ENCODE results near the gene OLFML2A. TPM values are rescaled to one million over a fixed set of nuclear protein-coding genes. Genes with fewer than 3 reads are reported as not detected.

OLFML2A gene
- total and polyA plus RNA-seq, 2 of the 13 experiments (the other 11 are each of a cell fraction or from before 2014, with no cell fraction given) = 0.01 to 0.02 TPM

DNA sequence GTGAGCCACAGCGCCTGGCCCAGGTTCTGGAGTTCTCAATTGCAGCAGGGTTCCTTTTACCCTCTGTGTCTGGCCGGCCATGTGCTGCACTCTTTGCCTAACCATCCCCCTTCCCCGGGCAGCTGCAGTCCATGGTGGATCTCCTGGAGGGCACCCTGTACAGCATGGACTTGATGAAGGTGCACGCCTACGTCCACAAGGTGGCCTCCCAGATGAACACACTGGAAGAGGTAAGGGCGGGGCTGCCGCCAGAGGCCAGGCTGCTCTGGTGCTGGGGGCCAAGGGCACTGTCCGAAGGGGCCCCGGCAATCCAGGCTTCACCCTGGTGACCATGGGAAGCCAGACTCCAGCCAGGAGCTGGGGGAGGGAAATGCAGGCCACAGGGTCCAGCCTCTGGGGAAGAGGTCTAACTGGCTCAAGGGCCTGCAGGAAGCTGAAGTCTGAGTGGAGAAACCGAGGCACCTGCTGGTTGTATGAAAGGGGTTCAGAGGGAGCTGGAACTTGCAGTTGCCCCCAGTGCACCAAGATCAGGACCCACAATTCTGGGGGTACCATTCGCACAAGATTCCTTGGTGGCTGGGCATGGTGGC lies 18.1 kb downstream of the OLFML2A start (continued):
- TF ChIP-seq, protein P1, sequence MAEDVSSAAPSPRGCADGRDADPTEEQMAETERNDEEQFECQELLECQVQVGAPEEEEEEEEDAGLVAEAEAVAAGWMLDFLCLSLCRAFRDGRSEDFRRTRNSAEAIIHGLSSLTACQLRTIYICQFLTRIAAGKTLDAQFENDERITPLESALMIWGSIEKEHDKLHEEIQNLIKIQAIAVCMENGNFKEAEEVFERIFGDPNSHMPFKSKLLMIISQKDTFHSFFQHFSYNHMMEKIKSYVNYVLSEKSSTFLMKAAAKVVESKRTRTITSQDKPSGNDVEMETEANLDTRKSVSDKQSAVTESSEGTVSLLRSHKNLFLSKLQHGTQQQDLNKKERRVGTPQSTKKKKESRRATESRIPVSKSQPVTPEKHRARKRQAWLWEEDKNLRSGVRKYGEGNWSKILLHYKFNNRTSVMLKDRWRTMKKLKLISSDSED (CRISPR knock-in tag; IDR thresholded peaks at IDR 0.05) = no peak
- TF ChIP-seq EZH2 (conservative IDR thresholded peaks at IDR 0.05; ENCODE audit: low read depth, low read length) (no peak), SPEN (CRISPR knock-in tag; IDR thresholded peaks at IDR 0.05; ENCODE audit: low read depth) (no peak; the same call in 1 of the 2 replicates), SAP130 (CRISPR knock-in tag; IDR thresholded peaks at IDR 0.05; ENCODE audit: low read depth) (peak; percentile 44; the same call in 1 of the 2 replicates), ZNF557 (CRISPR knock-in tag; IDR thresholded peaks at IDR 0.05) (no peak), SP4 (CRISPR knock-in tag; IDR thresholded peaks at IDR 0.05) (no peak), PPARG (CRISPR knock-in tag; conservative IDR thresholded peaks at IDR 0.05) (0 out of 2 replicates have a peak, but pooled peaks have one; percentile 38), KLF16 (CRISPR knock-in tag; IDR thresholded peaks at IDR 0.05) (peak in 1 of 2 experiments; percentile 42; a peak in 1 of 4 replicates), ZNF232 (CRISPR knock-in tag; IDR thresholded peaks at IDR 0.05; ENCODE audit: borderline replicate concordance) (no peak), FIP1L1 (IDR thresholded peaks at IDR 0.05; ENCODE audit: borderline replicate concordance, insufficient read depth, low read depth, low read length) (no peak), RBAK (CRISPR knock-in tag; IDR thresholded peaks at IDR 0.05) (no peak), KAT2B (IDR thresholded peaks at IDR 0.05; ENCODE audit: borderline replicate concordance, low read depth, low read length) (no peak), ZNF605 (CRISPR knock-in tag; IDR thresholded peaks at IDR 0.05) (no peak), RFX3 (CRISPR knock-in tag; IDR thresholded peaks at IDR 0.05) (no peak), NR2F2 (IDR thresholded peaks at IDR 0.05; ENCODE audit: borderline replicate concordance, low read depth) (no peak), PHF8 (CRISPR knock-in tag; IDR thresholded peaks at IDR 0.05) (0 out of 2 replicates have a peak, but pooled peaks have one; percentile 31), MLLT10 (CRISPR knock-in tag; IDR thresholded peaks at IDR 0.05) (no peak), FLYWCH1 (CRISPR knock-in tag; IDR thresholded peaks at IDR 0.05) (no peak)
- TF ChIP-seq, protein P2, sequence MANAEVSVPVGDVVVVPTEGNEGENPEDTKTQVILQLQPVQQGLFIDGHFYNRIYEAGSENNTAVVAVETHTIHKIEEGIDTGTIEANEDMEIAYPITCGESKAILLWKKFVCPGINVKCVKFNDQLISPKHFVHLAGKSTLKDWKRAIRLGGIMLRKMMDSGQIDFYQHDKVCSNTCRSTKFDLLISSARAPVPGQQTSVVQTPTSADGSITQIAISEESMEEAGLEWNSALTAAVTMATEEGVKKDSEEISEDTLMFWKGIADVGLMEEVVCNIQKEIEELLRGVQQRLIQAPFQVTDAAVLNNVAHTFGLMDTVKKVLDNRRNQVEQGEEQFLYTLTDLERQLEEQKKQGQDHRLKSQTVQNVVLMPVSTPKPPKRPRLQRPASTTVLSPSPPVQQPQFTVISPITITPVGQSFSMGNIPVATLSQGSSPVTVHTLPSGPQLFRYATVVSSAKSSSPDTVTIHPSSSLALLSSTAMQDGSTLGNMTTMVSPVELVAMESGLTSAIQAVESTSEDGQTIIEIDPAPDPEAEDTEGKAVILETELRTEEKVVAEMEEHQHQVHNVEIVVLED (CRISPR knock-in tag; IDR thresholded peaks at IDR 0.05; ENCODE audit: borderline replicate concordance) = no peak
- TF ChIP-seq, protein P3, sequence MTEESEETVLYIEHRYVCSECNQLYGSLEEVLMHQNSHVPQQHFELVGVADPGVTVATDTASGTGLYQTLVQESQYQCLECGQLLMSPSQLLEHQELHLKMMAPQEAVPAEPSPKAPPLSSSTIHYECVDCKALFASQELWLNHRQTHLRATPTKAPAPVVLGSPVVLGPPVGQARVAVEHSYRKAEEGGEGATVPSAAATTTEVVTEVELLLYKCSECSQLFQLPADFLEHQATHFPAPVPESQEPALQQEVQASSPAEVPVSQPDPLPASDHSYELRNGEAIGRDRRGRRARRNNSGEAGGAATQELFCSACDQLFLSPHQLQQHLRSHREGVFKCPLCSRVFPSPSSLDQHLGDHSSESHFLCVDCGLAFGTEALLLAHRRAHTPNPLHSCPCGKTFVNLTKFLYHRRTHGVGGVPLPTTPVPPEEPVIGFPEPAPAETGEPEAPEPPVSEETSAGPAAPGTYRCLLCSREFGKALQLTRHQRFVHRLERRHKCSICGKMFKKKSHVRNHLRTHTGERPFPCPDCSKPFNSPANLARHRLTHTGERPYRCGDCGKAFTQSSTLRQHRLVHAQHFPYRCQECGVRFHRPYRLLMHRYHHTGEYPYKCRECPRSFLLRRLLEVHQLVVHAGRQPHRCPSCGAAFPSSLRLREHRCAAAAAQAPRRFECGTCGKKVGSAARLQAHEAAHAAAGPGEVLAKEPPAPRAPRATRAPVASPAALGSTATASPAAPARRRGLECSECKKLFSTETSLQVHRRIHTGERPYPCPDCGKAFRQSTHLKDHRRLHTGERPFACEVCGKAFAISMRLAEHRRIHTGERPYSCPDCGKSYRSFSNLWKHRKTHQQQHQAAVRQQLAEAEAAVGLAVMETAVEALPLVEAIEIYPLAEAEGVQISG (CRISPR knock-in tag; IDR thresholded peaks at IDR 0.05) = peak; percentile 43; the same call in 1 of the 2 replicates
- TF ChIP-seq, protein P4, sequence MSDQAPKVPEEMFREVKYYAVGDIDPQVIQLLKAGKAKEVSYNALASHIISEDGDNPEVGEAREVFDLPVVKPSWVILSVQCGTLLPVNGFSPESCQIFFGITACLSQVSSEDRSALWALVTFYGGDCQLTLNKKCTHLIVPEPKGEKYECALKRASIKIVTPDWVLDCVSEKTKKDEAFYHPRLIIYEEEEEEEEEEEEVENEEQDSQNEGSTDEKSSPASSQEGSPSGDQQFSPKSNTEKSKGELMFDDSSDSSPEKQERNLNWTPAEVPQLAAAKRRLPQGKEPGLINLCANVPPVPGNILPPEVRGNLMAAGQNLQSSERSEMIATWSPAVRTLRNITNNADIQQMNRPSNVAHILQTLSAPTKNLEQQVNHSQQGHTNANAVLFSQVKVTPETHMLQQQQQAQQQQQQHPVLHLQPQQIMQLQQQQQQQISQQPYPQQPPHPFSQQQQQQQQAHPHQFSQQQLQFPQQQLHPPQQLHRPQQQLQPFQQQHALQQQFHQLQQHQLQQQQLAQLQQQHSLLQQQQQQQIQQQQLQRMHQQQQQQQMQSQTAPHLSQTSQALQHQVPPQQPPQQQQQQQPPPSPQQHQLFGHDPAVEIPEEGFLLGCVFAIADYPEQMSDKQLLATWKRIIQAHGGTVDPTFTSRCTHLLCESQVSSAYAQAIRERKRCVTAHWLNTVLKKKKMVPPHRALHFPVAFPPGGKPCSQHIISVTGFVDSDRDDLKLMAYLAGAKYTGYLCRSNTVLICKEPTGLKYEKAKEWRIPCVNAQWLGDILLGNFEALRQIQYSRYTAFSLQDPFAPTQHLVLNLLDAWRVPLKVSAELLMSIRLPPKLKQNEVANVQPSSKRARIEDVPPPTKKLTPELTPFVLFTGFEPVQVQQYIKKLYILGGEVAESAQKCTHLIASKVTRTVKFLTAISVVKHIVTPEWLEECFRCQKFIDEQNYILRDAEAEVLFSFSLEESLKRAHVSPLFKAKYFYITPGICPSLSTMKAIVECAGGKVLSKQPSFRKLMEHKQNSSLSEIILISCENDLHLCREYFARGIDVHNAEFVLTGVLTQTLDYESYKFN (CRISPR knock-in tag; conservative IDR thresholded peaks at IDR 0.05) = peak; percentile 69

Data from HepG2 (cell line).